Measurements from ENCODE around the gene IQSEC3. TPM values are rescaled to one million over a fixed set of nuclear protein-coding genes. Genes with fewer than 3 reads are reported as not detected.

Gene IQSEC3
- total RNA-seq, 1 experiment from 2014 or later, result 0.55 TPM

- Histone ChIP-seq H3K4ac (ENCODE audit: low read depth, low read length) (no peak overlapping the region), H3K27me3 (ENCODE audit: insufficient read depth, low read length) (no peaks in the 10 kb centered on the region), H4K8ac (replicated peaks; ENCODE audit: insufficient read length, low read depth, low read length) (no peak overlapping the region), H3T11ph (ENCODE audit: low read length) (no peak overlapping the region), H3K23ac (ENCODE audit: insufficient read length, low read depth, low read length) (no peak overlapping the region), H4K91ac (ENCODE audit: insufficient read length, low read depth, low read length) (no peak overlapping the region), H3K79me1 (ENCODE audit: insufficient read depth, low read depth, low read length, poor library complexity, severe bottlenecking) (no peaks in the 10 kb centered on the region), H2BK20ac (ENCODE audit: low read depth, low read length, poor library complexity, severe bottlenecking) (no peak overlapping the region), H3K79me2 (ENCODE audit: insufficient read depth, low read length) (no peaks in the 10 kb centered on the region), H3K56ac (ENCODE audit: insufficient read length, low read depth, low read length) (no peak overlapping the region), H3K18ac (ENCODE audit: insufficient read length, low read depth, low read length) (no peak overlapping the region), H2BK120ac (ENCODE audit: low read depth, low read length, poor library complexity, severe bottlenecking) (no peak overlapping the region), H3K9ac (ENCODE audit: extremely low read depth, insufficient read length, low read length) (no peak overlapping the region), H2BK15ac (ENCODE audit: low read depth, low read length) (no peak overlapping the region), H3K27ac (ENCODE audit: insufficient read length, low read depth, low read length) (no peak overlapping the region), H2AFZ (ENCODE audit: low read length) (no peak overlapping the region), H3K4me2 (ENCODE audit: insufficient read depth, insufficient read length, low read length) (no peak overlapping the region), H3K14ac (ENCODE audit: insufficient read depth, low read length) (no peak overlapping the region), H3K4me1 (ENCODE audit: insufficient read depth, low read length) (peaks cover 6% of the 10 kb centered on the region; the same call in 1 of the 2 replicates), H3K9me3 (ENCODE audit: control insufficient read depth, low read depth, low read length) (no peaks in the 10 kb centered on the region), H2AK5ac (ENCODE audit: insufficient read length, low read length) (no peak overlapping the region), H4K20me1 (ENCODE audit: control insufficient read depth, insufficient read depth, insufficient read length) (no peaks in the 10 kb centered on the region), H4K5ac (ENCODE audit: insufficient read length, low read depth, low read length) (no peak overlapping the region), H2BK12ac (ENCODE audit: insufficient read length, low read depth, low read length) (no peak overlapping the region), H3K23me2 (ENCODE audit: insufficient read length, low read depth, low read length, poor library complexity, severe bottlenecking) (no peaks in the 10 kb centered on the region), H2BK5ac (ENCODE audit: insufficient read length, low read length) (no peak overlapping the region)
- no peaks in the 10 kb centered on the region; a peak in 2 of 7 replicates for H3K36me3 Mint-ChIP-seq (ENCODE audit: insufficient read depth in 1 of 3, low read depth in 3 of 3)
- DNase-seq, result no peak
- peaks cover 33 to 60% of the 10 kb centered on the region in 2 experiments for H3K4me1 Mint-ChIP-seq
- no CpG with 5 or more reads among the region's 23 CpGs for WGBS (ENCODE audit: extremely low coverage, insufficient read length, low lambda C conversion rate)
- TF ChIP-seq, protein P1, sequence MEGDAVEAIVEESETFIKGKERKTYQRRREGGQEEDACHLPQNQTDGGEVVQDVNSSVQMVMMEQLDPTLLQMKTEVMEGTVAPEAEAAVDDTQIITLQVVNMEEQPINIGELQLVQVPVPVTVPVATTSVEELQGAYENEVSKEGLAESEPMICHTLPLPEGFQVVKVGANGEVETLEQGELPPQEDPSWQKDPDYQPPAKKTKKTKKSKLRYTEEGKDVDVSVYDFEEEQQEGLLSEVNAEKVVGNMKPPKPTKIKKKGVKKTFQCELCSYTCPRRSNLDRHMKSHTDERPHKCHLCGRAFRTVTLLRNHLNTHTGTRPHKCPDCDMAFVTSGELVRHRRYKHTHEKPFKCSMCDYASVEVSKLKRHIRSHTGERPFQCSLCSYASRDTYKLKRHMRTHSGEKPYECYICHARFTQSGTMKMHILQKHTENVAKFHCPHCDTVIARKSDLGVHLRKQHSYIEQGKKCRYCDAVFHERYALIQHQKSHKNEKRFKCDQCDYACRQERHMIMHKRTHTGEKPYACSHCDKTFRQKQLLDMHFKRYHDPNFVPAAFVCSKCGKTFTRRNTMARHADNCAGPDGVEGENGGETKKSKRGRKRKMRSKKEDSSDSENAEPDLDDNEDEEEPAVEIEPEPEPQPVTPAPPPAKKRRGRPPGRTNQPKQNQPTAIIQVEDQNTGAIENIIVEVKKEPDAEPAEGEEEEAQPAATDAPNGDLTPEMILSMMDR (conservative IDR thresholded peaks at IDR 0.05), result no peak
- H3K9me3 Mint-ChIP-seq, result no peaks in the 10 kb centered on the region
- H3K27me3 Mint-ChIP-seq (ENCODE audit: low read depth), result peaks cover 8% of the 10 kb centered on the region
- no peak overlapping the region for H3K4me3 Mint-ChIP-seq
- no peak overlapping the region for H3K27ac Mint-ChIP-seq
These were observed 108.0 kb downstream of the IQSEC3 start for GRCh38 chr12:174596-174995.

All from H9 (cell line).